ENCODE data around the gene PEX11A.
A peak's percentile ranks its signal among the peaks of the same experiment; 100 is the strongest.

Gene PEX11A

GRCh38 chr15:89674526-89674925, 16.0 kb downstream of the PEX11A start:
- DNase-seq, result peak; percentile 22

DNA sequence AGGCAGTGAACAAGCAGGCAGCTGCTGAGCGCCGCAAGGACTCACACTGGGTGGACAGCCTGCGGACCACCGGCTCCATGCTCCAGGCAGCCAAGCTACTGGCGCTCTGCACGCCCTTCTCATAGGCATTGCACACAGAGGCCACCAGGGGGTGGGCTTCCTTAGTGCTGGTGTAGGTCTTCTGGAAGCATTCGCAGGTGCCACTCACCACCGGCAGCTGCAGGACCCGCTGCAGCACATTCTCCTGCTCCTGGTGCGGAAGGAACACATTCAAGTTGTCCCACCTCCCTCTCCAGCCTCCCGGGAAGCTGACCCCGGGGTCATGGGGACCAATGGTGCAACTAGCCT, 17.4 kb downstream of the PEX11A start:
- peak; percentile 76 for DNase-seq

- no peak for DNase-seq
Observed at GRCh38 chr15:89672221-89673164, 18.1 kb downstream of the PEX11A start.

DNA sequence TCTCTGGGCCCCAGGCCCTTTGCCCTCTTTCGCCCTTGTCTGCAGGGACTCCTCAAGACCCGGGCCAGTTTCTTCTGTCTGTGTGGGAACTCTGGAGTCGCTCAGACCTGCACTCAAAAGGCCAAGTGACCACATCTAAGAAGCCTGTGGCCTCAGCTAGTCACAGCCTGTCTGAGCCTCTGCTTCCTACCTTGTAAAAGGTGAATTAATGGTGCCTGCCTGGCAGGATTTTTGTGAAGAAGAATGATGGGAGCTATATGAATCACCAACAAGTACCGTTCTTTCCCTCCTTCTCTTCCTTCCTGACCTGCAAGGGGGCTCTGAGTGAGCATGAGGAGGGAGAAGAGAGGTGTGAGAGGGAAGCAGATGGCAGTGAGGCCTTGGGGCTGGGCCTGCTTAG, 18.9 kb downstream of the PEX11A start:
- DNase-seq, result no peak

GRCh38 chr15:89670971-89671560, 19.5 kb downstream of the PEX11A start:
- DNase-seq, result no peak

GRCh38 chr15:89669941-89670340, 20.6 kb downstream of the PEX11A start:
- no peak for DNase-seq

DNA sequence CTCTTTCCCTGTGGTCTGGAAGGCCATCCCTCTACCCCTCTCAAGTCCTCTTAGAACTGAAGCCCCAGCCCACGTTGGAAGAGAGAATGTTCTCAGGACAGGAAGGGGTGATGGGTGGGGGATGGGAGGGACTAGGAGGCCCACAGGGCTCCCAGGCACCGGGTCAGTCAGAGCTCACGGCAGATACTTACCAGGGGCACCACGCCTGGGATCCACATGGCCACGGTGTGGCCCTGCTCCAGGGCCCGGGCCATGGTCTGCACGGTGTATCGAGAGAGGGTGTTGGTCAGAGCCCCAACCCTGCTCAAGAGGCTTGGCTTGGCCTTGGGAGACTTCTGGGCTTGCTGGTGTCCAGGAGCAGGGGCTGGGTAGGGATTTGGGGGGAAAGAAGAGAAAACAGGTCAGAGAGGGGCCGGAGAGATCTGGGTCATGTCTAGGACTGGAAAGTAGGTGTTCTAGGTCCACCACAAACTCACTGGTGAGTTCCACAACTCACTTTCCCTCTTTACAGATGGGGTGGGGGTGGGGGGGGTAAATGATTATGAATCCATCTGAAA, 21.2 kb downstream of the PEX11A start:
- no peak for DNase-seq

DNA sequence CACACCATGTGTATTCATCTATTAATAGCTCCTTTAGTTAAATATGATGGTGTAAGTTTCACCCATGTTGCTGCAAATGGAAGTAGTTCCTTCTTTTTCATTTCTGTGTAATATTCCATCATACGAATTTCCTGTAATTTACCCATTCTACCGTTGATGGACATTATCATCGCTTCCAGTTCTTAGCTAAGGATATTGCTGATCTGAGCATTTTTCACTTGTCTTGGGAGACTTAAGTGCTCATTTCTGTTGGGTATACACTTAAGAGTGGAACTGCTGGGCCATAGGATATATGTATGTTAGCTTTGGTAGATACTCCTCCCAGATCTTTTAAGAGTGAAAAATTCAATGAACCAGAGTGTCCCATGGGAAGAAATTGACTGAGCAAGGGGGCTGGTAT, 22.4 kb downstream of the PEX11A start:
- no peak for DNase-seq

GRCh38 chr15:89667706-89667960, 22.9 kb downstream of the PEX11A start:
- DNase-seq, result no peak

GRCh38 chr15:89666858-89667705, 23.5 kb downstream of the PEX11A start:
- DNase-seq, result peak; percentile 33

DNA sequence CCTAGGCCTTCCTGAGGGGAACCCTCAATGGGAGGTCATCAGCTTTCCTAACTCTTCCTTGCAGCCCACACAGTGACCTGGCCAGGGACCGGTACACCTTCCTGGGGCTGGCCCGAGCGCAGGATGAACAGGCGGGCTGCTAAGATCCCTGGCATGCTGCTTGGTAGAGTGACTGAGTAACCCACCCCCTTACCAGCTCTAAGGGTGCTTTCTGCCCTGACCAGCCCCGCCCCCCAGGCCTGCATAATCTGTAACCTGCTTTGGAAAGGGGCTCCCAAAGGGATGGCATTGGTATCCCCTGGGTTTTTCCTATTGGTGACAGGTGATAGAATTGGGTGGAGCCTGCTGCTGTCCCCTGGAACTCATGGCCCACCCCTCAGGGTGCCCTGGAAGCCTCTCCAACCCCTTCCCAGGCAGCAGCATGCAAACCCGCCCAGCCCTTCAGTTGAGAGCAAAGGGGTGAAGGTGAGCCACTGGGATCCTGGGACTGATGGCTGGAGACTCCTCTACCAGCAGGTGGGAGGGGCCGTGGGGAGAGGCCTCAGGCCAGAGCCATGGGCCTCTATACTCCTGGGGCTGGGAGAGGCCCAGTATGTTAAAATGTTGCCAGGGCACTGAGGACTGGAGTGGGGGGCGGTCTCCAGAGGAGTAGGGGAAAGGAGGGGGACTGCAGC, 24.2 kb downstream of the PEX11A start:
- peak; percentile 18 for DNase-seq

DNA sequence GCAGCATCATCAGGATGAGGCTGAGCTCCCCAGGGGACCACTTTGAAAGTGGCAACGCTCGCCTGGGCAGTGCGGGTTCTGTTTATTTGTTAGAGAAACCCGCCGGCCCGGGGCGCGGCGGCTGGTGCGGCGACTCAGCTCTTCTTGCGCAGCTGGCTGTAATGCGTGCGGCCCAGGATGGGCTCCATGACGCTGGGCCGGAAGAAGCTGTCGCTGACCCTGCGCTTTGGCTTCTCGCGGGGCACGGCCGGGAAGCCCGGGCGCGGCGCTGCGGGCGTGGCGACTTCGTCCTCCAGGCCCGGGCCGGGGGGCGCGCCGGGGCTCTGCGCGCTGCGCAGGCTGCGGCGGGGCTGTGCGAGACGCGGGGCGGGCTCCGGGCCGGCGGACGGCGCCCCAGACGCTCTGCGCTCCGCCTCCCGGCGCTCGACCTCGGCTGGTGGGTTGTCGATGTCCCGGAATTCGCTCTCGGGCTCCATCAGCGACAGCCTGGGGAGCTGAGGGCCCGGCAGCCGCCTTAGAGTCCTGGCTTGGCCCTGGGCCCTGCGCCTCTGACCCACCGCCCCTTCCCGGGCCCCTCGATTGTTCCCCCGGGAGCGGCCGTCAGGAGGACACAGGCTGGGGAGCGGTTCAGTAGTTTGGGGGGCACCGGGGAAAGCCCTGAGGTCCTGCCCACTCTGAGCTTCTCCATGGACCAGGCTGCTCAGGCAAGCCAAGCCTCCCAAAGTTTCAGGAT, 24.9 kb downstream of the PEX11A start:
- DNase-seq, result peak; percentile 68

- DNase-seq, result no peak
Observed at GRCh38 chr15:89664441-89665350, 25.9 kb downstream of the PEX11A start.

- peak; percentile 64 for DNase-seq
Observed at GRCh38 chr15:89662893-89663626, 27.5 kb downstream of the PEX11A start.

- DNase-seq, result no peak
Observed at GRCh38 chr15:89660556-89660955, 30.0 kb downstream of the PEX11A start.

DNA sequence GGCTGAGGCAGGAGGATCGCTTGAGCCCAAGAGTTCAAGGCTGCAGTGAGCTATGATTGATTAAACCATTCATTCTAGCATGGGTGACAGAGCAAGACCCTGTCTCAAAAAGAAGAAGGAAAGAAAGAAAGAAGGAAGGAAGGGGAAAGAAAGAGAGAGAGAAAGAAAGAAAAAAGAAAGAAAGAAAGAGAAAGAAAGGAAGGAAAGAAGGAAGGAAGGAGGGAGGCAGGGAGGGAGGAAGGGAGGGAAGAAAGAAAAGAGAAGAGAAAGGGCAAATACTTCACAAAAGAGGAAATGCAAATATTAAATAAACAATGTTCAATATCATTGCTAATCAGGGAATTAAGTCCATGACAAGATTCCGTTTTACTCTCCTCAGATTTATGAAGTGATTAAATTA, 31.3 kb downstream of the PEX11A start:
- DNase-seq, result no peak

GRCh38 chr15:89657686-89658200, 32.8 kb downstream of the PEX11A start:
- no peak for DNase-seq

- DNase-seq, result peak; percentile 53
Observed at GRCh38 chr15:89656116-89656815, 34.3 kb downstream of the PEX11A start.

Measured in hematopoietic multipotent progenitor cell treated with erythropoietin and hydrocortisone succinate and interleukin-3 and kit ligand, for 4 days (in vitro differentiated cells).